Uterus (tissue), 2 donors: Measurements from ENCODE around the gene CDC42BPA.

Experiments
- CTCF ChIP-seq, 4 experiments: fragments of 200-600 bp in 2 of 4; fragments of 450-650 bp in 2 of 4; sonication (generic) in 2 of 4; IDR thresholded peaks; one replicate each; pipeline ENCODE4 v1.5.1; 2016 to 2019; ENCODE audit warnings: antibody characterized with exemption in 4 of 4, mild to moderate bottlenecking in 2 of 4, moderate library complexity in 1 of 4
- POLR2A ChIP-seq, 2 donors: fragments of 450-650 bp; IDR thresholded peaks; one replicate each; pipeline ENCODE4 v1.6.1; 2016; ENCODE audit warnings: antibody characterized with exemption in 2 of 2, mild to moderate bottlenecking in 1 of 2, moderate library complexity in 1 of 2

- TF ChIP-seq POLR2A (IDR thresholded peaks at IDR 0.05) = no peak
- TF ChIP-seq CTCF (IDR thresholded peaks at IDR 0.05) = no peak
Measured at GRCh38 chr1:227093309-227093708, 225.0 kb downstream of the CDC42BPA start.
